Activated CD4-positive, alpha-beta memory T cell treated with anti-CD3 and anti-CD28 coated beads, Interleukin-2, amount 10 ng/mL, durations not matched to agents 7 days and 5 days (primary cell): ENCODE measurements around the gene SLC38A2. TPM values are rescaled to one million over a fixed set of nuclear protein-coding genes. Genes with fewer than 3 reads are reported as not detected.

Experiments
- CTCF ChIA-PET: fragments of 350-600 bp; sonication (Branson Sonifier 250); formaldehyde crosslinking; loops from one replicate; lab custom pipeline; 2021; ENCODE audit warnings: antibody characterized with exemption, inconsistent platforms; lab: Charles Lee
- POLR2A ChIA-PET: fragments of 350-600 bp; sonication (Branson Sonifier 250); formaldehyde crosslinking; loops from one replicate; lab custom pipeline; 2021; ENCODE audit warnings: antibody characterized with exemption; lab: Charles Lee
- DNase-seq: peaks from one replicate; pipeline ENCODE4 v3.0.0-alpha.2; 2020
- H3K27ac Mint-ChIP-seq: one replicate; pipeline ENCODE4 v1.8.0; 2021; ENCODE audit warnings: mild to moderate bottlenecking, mixed read lengths
- H3K27me3 Mint-ChIP-seq: one replicate; pipeline ENCODE4 v1.8.0; 2021; ENCODE audit warnings: mixed read lengths
- H3K36me3 Mint-ChIP-seq: one replicate; pipeline ENCODE4 v1.8.0; 2021; ENCODE audit warnings: low read depth, mixed read lengths
- H3K4me1 Mint-ChIP-seq: one replicate; pipeline ENCODE4 v1.8.0; 2021; ENCODE audit warnings: mixed read lengths
- H3K4me3 Mint-ChIP-seq: one replicate; pipeline ENCODE4 v1.8.0; 2021; ENCODE audit warnings: mild to moderate bottlenecking, mixed read lengths
- H3K9me3 Mint-ChIP-seq: one replicate; pipeline ENCODE4 v1.8.0; 2021; ENCODE audit warnings: mixed read lengths
- total RNA-seq, 2 experiments: library from RNA; stranded (reverse); gene quantifications; one replicate each; pipeline ENCODE4 v1.2.3, GENCODE V29; 2021

Gene SLC38A2
- total RNA-seq, 2 experiments from 2014 or later = 265 to 267 TPM

GRCh38 chr12:46380881-46381280, 8.3 kb upstream of the SLC38A2 start:
- Mint-ChIP-seq H3K9me3 (no peaks in the 10 kb centered on the region), H3K27ac (no peak overlapping the region), H3K36me3 (peaks cover 3% of the 10 kb centered on the region), H3K4me1 (peaks cover 48% of the 10 kb centered on the region), H3K27me3 (no peaks in the 10 kb centered on the region), H3K4me3 (no peak overlapping the region)
- POLR2A ChIA-PET = interaction anchor here (1.5 to 2.0 kb wide), 2 partner anchors 9 to 12 kb away, joined by 4 to 5 read pairs; no protein-coding TSS in a partner anchor
- no peak for DNase-seq
- CTCF ChIA-PET = no interaction called here

- Mint-ChIP-seq H3K4me1 (peaks cover 44% of the 10 kb centered on the region), H3K4me3 (no peak overlapping the region), H3K9me3 (no peaks in the 10 kb centered on the region), H3K27ac (no peak overlapping the region), H3K27me3 (no peaks in the 10 kb centered on the region), H3K36me3 (peaks cover 3% of the 10 kb centered on the region)
- DNase-seq = no peak
- ChIA-PET CTCF (no interaction called here), POLR2A (interaction anchor here (1.5 to 2.0 kb wide), 2 partner anchors 8 to 12 kb away, joined by 4 to 5 read pairs; no protein-coding TSS in a partner anchor)
Observed at GRCh38 chr12:46380022-46380796, 7.6 kb upstream of the SLC38A2 start.

GRCh38 chr12:46379352-46379751, 6.8 kb upstream of the SLC38A2 start:
- H3K4me3 Mint-ChIP-seq = no peak overlapping the region
- peaks cover 3% of the 10 kb centered on the region for H3K36me3 Mint-ChIP-seq
- DNase-seq = no peak
- H3K4me1 Mint-ChIP-seq = peaks cover 50% of the 10 kb centered on the region
- ChIA-PET POLR2A (no interaction called here), CTCF (no interaction called here)
- no peaks in the 10 kb centered on the region for H3K27me3 Mint-ChIP-seq
- no peaks in the 10 kb centered on the region for H3K9me3 Mint-ChIP-seq
- H3K27ac Mint-ChIP-seq = no peak overlapping the region

- ChIA-PET POLR2A (interaction anchor here (3.1 kb wide), 1 partner anchor 109 kb away, joined by 10 read pairs; the partner anchor contains the start of gene SLC38A1), CTCF (interaction anchor here (0.6 to 1.2 kb wide), 2 partner anchors 16 to 215 kb away, joined by 3 to 5 read pairs; no protein-coding TSS in a partner anchor)
- Mint-ChIP-seq H3K27ac (no peak overlapping the region), H3K4me3 (no peak overlapping the region), H3K36me3 (peaks cover 3% of the 10 kb centered on the region), H3K9me3 (no peaks in the 10 kb centered on the region), H3K27me3 (no peaks in the 10 kb centered on the region), H3K4me1 (peaks cover 53% of the 10 kb centered on the region)
- no peak for DNase-seq
Observed at GRCh38 chr12:46378530-46378929, 6.0 kb upstream of the SLC38A2 start.

GRCh38 chr12:46377678-46378077, 5.1 kb upstream of the SLC38A2 start:
- ChIA-PET CTCF (interaction anchor here (0.6 to 1.2 kb wide), 2 partner anchors 15 to 216 kb away, joined by 3 to 5 read pairs; no protein-coding TSS in a partner anchor), POLR2A (interaction anchor here (0.6 to 3.1 kb wide), 4 partner anchors 10 to 160 kb away, joined by 3 to 10 read pairs (median 4); partner anchors contain the start of gene SLC38A1)
- H3K4me3 Mint-ChIP-seq = no peak overlapping the region
- DNase-seq = no peak
- peaks cover 51% of the 10 kb centered on the region for H3K4me1 Mint-ChIP-seq
- peaks cover 3% of the 10 kb centered on the region for H3K36me3 Mint-ChIP-seq
- H3K27me3 Mint-ChIP-seq = no peaks in the 10 kb centered on the region
- H3K27ac Mint-ChIP-seq = no peak overlapping the region
- no peaks in the 10 kb centered on the region for H3K9me3 Mint-ChIP-seq

GRCh38 chr12:46376579-46376978, 4.0 kb upstream of the SLC38A2 start:
- H3K27me3 Mint-ChIP-seq = no peaks in the 10 kb centered on the region
- H3K4me1 Mint-ChIP-seq = peaks cover 42% of the 10 kb centered on the region
- no peaks in the 10 kb centered on the region for H3K9me3 Mint-ChIP-seq
- no peak for DNase-seq
- H3K36me3 Mint-ChIP-seq = peaks cover 10% of the 10 kb centered on the region
- ChIA-PET POLR2A (interaction anchor here (0.7 to 3.1 kb wide), 6 partner anchors 11 to 158 kb away, joined by 3 to 10 read pairs (median 4); partner anchors contain the start of gene SLC38A1), CTCF (no interaction called here)
- no peak overlapping the region for H3K4me3 Mint-ChIP-seq
- no peak overlapping the region for H3K27ac Mint-ChIP-seq

- Mint-ChIP-seq H3K4me3 (no peak overlapping the region), H3K36me3 (peaks cover 26% of the 10 kb centered on the region), H3K9me3 (no peaks in the 10 kb centered on the region), H3K27ac (no peak overlapping the region), H3K4me1 (peaks cover 56% of the 10 kb centered on the region), H3K27me3 (no peaks in the 10 kb centered on the region)
- DNase-seq = no peak
- CTCF ChIA-PET = interaction anchor here (0.6 kb wide), 1 partner anchor 682 kb away, joined by 3 read pairs; no protein-coding TSS in a partner anchor
- POLR2A ChIA-PET = interaction anchor here (0.6 kb wide), 1 partner anchor 174 kb away, joined by 3 read pairs; no protein-coding TSS in a partner anchor
Observed at GRCh38 chr12:46374711-46375110, 2.1 kb upstream of the SLC38A2 start.

- peaks cover 60% of the 10 kb centered on the region for H3K4me1 Mint-ChIP-seq
Observed at GRCh38 chr12:46374310-46374709, 1.7 kb upstream of the SLC38A2 start.

GRCh38 chr12:46373301-46374296, 1.0 kb upstream of the SLC38A2 start:
- peaks cover 37% of the 10 kb centered on the region for H3K36me3 Mint-ChIP-seq
- ChIA-PET CTCF (interaction anchor here (1.7 kb wide), 1 partner anchor 150 kb away, joined by 4 read pairs; no protein-coding TSS in a partner anchor), POLR2A (interaction anchor here (0.7 to 6.7 kb wide), 20 partner anchors 9 to 843 kb away, joined by 3 to 101 read pairs (median 6); partner anchors contain the start of gene SLC38A1)
- DNase-seq = peak; percentile 63
- peak overlapping the region; percentile 96 for H3K27ac Mint-ChIP-seq
- no peaks in the 10 kb centered on the region for H3K9me3 Mint-ChIP-seq
- peak overlapping the region; percentile 91 for H3K4me3 Mint-ChIP-seq
- peaks cover 64% of the 10 kb centered on the region for H3K4me1 Mint-ChIP-seq
- H3K27me3 Mint-ChIP-seq = no peaks in the 10 kb centered on the region

More at GRCh38 chr12:46374310-46374709, 1.7 kb upstream of the SLC38A2 start:
- Mint-ChIP-seq H3K9me3 (no peaks in the 10 kb centered on the region), H3K4me3 (peak overlapping the region; percentile 91), H3K27ac (peak overlapping the region; percentile 96), H3K36me3 (peaks cover 30% of the 10 kb centered on the region), H3K27me3 (no peaks in the 10 kb centered on the region)
- no peak for DNase-seq
- ChIA-PET POLR2A (interaction anchor here (0.6 kb wide), 1 partner anchor 175 kb away, joined by 3 read pairs; no protein-coding TSS in a partner anchor), CTCF (interaction anchor here (0.6 kb wide), 1 partner anchor 682 kb away, joined by 3 read pairs; no protein-coding TSS in a partner anchor)

- Mint-ChIP-seq H3K27ac (peak overlapping the region; percentile 99), H3K4me3 (peak overlapping the region; percentile 91), H3K9me3 (no peaks in the 10 kb centered on the region), H3K27me3 (no peaks in the 10 kb centered on the region), H3K4me1 (peaks cover 66% of the 10 kb centered on the region), H3K36me3 (peaks cover 53% of the 10 kb centered on the region)
- CTCF ChIA-PET = interaction anchor here (1.2 to 2.3 kb wide), 3 partner anchors 152 to 289 kb away, joined by 3 to 8 read pairs (median 4); no protein-coding TSS in a partner anchor
- POLR2A ChIA-PET = interaction anchor here (0.6 to 6.7 kb wide), 41 partner anchors 9 to 1517 kb away, joined by 3 to 101 read pairs (median 5); partner anchors contain the start of genes SCAF11 and SLC38A1
- peak; percentile 66 for DNase-seq
Observed at GRCh38 chr12:46371718-46372543, 642 bp downstream of the SLC38A2 start.
